ENCODE data around the gene KIF2A.

KIF2A gene

GRCh38 chr5:62312674-62313073 is 6.7 kb downstream of the KIF2A start:
- H3K9me3 ChIP-seq = no peaks in the 10 kb centered on the region
- peaks cover 5% of the 10 kb centered on the region; the same call in 1 of the 2 replicates for H3K4me1 ChIP-seq
- H3K27me3 ChIP-seq = no peaks in the 10 kb centered on the region
- no peak for DNase-seq
- H3K4me3 ChIP-seq (ENCODE audit: low read depth, low read length) = no peak overlapping the region
- no peak for TF ChIP-seq CTCF (IDR thresholded peaks at IDR 0.05; ENCODE audit: low read depth, low read length)
- peaks cover 7% of the 10 kb centered on the region for H3K36me3 ChIP-seq

GRCh38 chr5:62314213-62314830 is 8.3 kb downstream of the KIF2A start:
- Histone ChIP-seq H3K36me3 (peaks cover 3% of the 10 kb centered on the region; the same call in 1 of the 2 replicates), H3K9me3 (no peaks in the 10 kb centered on the region), H3K4me1 (peaks cover 5% of the 10 kb centered on the region; the same call in 1 of the 2 replicates), H3K4me3 (ENCODE audit: low read depth, low read length) (no peak overlapping the region), H3K27me3 (no peaks in the 10 kb centered on the region)
- no peak for DNase-seq
- TF ChIP-seq CTCF (IDR thresholded peaks at IDR 0.05; ENCODE audit: low read depth, low read length) = no peak

- no peak for DNase-seq
- no peaks in the 10 kb centered on the region; the same call in 1 of the 2 replicates for H3K4me1 ChIP-seq
- no peaks in the 10 kb centered on the region for H3K9me3 ChIP-seq
- no peak for TF ChIP-seq CTCF (IDR thresholded peaks at IDR 0.05; ENCODE audit: low read depth, low read length)
- no peaks in the 10 kb centered on the region for H3K27me3 ChIP-seq
- H3K36me3 ChIP-seq = peaks cover 3% of the 10 kb centered on the region; the same call in 1 of the 2 replicates
- H3K4me3 ChIP-seq (ENCODE audit: low read depth, low read length) = no peak overlapping the region
These were observed 9.6 kb downstream of the KIF2A start for GRCh38 chr5:62315376-62316175.

GRCh38 chr5:62316176-62316502 is 10.1 kb downstream of the KIF2A start:
- DNase-seq = no peak
- H3K36me3 ChIP-seq = peaks cover 3% of the 10 kb centered on the region

GRCh38 chr5:62317810-62318209 is 11.8 kb downstream of the KIF2A start:
- H3K9me3 ChIP-seq = no peaks in the 10 kb centered on the region
- H3K36me3 ChIP-seq = peaks cover 3% of the 10 kb centered on the region
- H3K4me1 ChIP-seq = no peaks in the 10 kb centered on the region
- no peak overlapping the region for H3K4me3 ChIP-seq (ENCODE audit: low read depth, low read length)
- no peaks in the 10 kb centered on the region for H3K27me3 ChIP-seq
- TF ChIP-seq CTCF (IDR thresholded peaks at IDR 0.05; ENCODE audit: low read depth, low read length) = no peak
- no peak for DNase-seq

More at GRCh38 chr5:62316176-62316502, 10.1 kb downstream of the KIF2A start:
- Histone ChIP-seq H3K27me3 (no peaks in the 10 kb centered on the region), H3K4me1 (no peaks in the 10 kb centered on the region), H3K9me3 (no peaks in the 10 kb centered on the region), H3K4me3 (ENCODE audit: low read depth, low read length) (no peak overlapping the region)
- no peak for TF ChIP-seq CTCF (IDR thresholded peaks at IDR 0.05; ENCODE audit: low read depth, low read length)

GRCh38 chr5:62322484-62322883 is 16.5 kb downstream of the KIF2A start:
- no peak for TF ChIP-seq CTCF (IDR thresholded peaks at IDR 0.05; ENCODE audit: low read depth, low read length)
- Histone ChIP-seq H3K4me3 (ENCODE audit: low read depth, low read length) (no peak overlapping the region), H3K4me1 (no peaks in the 10 kb centered on the region), H3K27me3 (no peaks in the 10 kb centered on the region), H3K36me3 (peaks cover 5% of the 10 kb centered on the region), H3K9me3 (no peaks in the 10 kb centered on the region)
- no peak for DNase-seq

Data from BE2C (cell line).